NB4 (cell line): ENCODE results near the gene FUT7.

ENCODE experiments used
- DNase-seq: peaks from one replicate; pipeline ENCODE4 v3.0.0; 2010; ENCODE audit warnings: low read depth
- H3K4me3 ChIP-seq: one replicate; pipeline ENCODE4 v1.5.1; 2011; ENCODE audit warnings: mild to moderate bottlenecking, low read depth, low read length, moderate library complexity
- CTCF ChIP-seq: IDR thresholded peaks from one replicate; pipeline ENCODE4 v1.5.1; 2012; ENCODE audit warnings: low read depth, low read length
- MAX ChIP-seq: IDR thresholded peaks from 2 replicates; pipeline ENCODE4 v1.6.1; 2011; ENCODE audit warnings: low read depth, low read length
- MYC ChIP-seq: IDR thresholded peaks from 2 replicates; pipeline ENCODE4 v1.6.1; 2011; ENCODE audit warnings: low read depth, low read length
- POLR2A ChIP-seq: IDR thresholded peaks from 2 replicates; pipeline ENCODE4 v1.6.1; 2011; ENCODE audit warnings: mild to moderate bottlenecking; ENCODE audit not compliant: insufficient read length; ENCODE audit errors: extremely low read depth

FUT7 gene

GRCh38 chr9:137017071-137017470, 14.8 kb downstream of the FUT7 start:
- no peak for DNase-seq
- no peak overlapping the region for H3K4me3 ChIP-seq
- TF ChIP-seq CTCF = no peak
- TF ChIP-seq MYC = no peak

- DNase-seq = no peak
- TF ChIP-seq POLR2A (no peak), CTCF (no peak), MAX (no peak), MYC (no peak)
- H3K4me3 ChIP-seq = no peak overlapping the region
These were observed 15.5 kb downstream of the FUT7 start for GRCh38 chr9:137016436-137016835.

- no peak overlapping the region for H3K4me3 ChIP-seq
- DNase-seq = no peak
- TF ChIP-seq MYC = no peak
- TF ChIP-seq CTCF = no peak
- TF ChIP-seq MAX = no peak
- TF ChIP-seq POLR2A = no peak
These were observed 15.9 kb downstream of the FUT7 start for GRCh38 chr9:137015976-137016375.

- DNase-seq = no peak
- H3K4me3 ChIP-seq = no peak overlapping the region
- TF ChIP-seq MYC (no peak), POLR2A (no peak), CTCF (no peak), MAX (no peak)
These were observed 16.4 kb downstream of the FUT7 start for GRCh38 chr9:137015540-137015930.

- DNase-seq = no peak
- no peak overlapping the region for H3K4me3 ChIP-seq
- no peak for TF ChIP-seq MYC
- no peak for TF ChIP-seq MAX
- TF ChIP-seq CTCF = no peak
- no peak for TF ChIP-seq POLR2A
These were observed 16.9 kb downstream of the FUT7 start for GRCh38 chr9:137014776-137015539.

- TF ChIP-seq POLR2A (no peak), MYC (no peak), CTCF (no peak), MAX (no peak)
These were observed 17.7 kb downstream of the FUT7 start for GRCh38 chr9:137014166-137014565.

More at GRCh38 chr9:137014166-137014565, 17.7 kb downstream of the FUT7 start:
- H3K4me3 ChIP-seq = no peak overlapping the region
- no peak for DNase-seq
